Activated CD4-positive, alpha-beta T cell treated with anti-CD3 and anti-CD28 coated beads, Interleukin-2, amount 10 ng/mL, durations not matched to agents 7 days and 5 days (primary cell): ENCODE results near the gene CLDND2. TPM values are rescaled to one million over a fixed set of nuclear protein-coding genes. Genes with fewer than 3 reads are reported as not detected.
A peak's percentile ranks its signal among the peaks of the same experiment; 100 is the strongest.

ENCODE experiments used
- CTCF ChIA-PET: fragments of 350-600 bp; sonication (Branson Sonifier 250); formaldehyde crosslinking; loops from one replicate; lab custom pipeline; 2021; ENCODE audit warnings: antibody characterized with exemption; lab: Charles Lee
- POLR2A ChIA-PET: fragments of 350-600 bp; sonication (Branson Sonifier 250); formaldehyde crosslinking; loops from one replicate; lab custom pipeline; 2021; ENCODE audit warnings: antibody characterized with exemption; lab: Charles Lee
- DNase-seq: peaks from one replicate; pipeline ENCODE4 v3.0.0-alpha.2; 2020
- H3K27ac Mint-ChIP-seq: one replicate; pipeline ENCODE4 v1.8.0; 2021; ENCODE audit warnings: mild to moderate bottlenecking, moderate library complexity, mixed read lengths
- H3K27me3 Mint-ChIP-seq: one replicate; pipeline ENCODE4 v1.8.0; 2021; ENCODE audit warnings: mixed read lengths
- H3K36me3 Mint-ChIP-seq: one replicate; pipeline ENCODE4 v1.8.0; 2021; ENCODE audit warnings: low read depth, mixed read lengths
- H3K4me1 Mint-ChIP-seq: one replicate; pipeline ENCODE4 v1.8.0; 2021; ENCODE audit warnings: mixed read lengths
- H3K4me3 Mint-ChIP-seq: one replicate; pipeline ENCODE4 v1.8.0; 2021; ENCODE audit warnings: mild to moderate bottlenecking, moderate library complexity, mixed read lengths
- H3K9me3 Mint-ChIP-seq: one replicate; pipeline ENCODE4 v1.8.0; 2021; ENCODE audit warnings: mixed read lengths
- total RNA-seq, 2 experiments: library from RNA; stranded (reverse); gene quantifications; one replicate each; pipeline ENCODE4 v1.2.3, GENCODE V29; 2021

Gene CLDND2
- total RNA-seq, 2 experiments from 2014 or later = 3.1 to 3.3 TPM

GRCh38 chr19:51337141-51337860, 31.5 kb downstream of the CLDND2 start:
- CTCF ChIA-PET = interaction anchor here (0.9 kb wide), 1 partner anchor 179 kb away, joined by 3 read pairs; no protein-coding TSS in a partner anchor
- POLR2A ChIA-PET = no interaction called here
- H3K27ac Mint-ChIP-seq = no peak overlapping the region
- no peaks in the 10 kb centered on the region for H3K9me3 Mint-ChIP-seq
- no peak for DNase-seq
- H3K4me3 Mint-ChIP-seq = no peak overlapping the region
- peaks cover 8% of the 10 kb centered on the region for H3K27me3 Mint-ChIP-seq
- peaks cover 17% of the 10 kb centered on the region for H3K4me1 Mint-ChIP-seq
- no peaks in the 10 kb centered on the region for H3K36me3 Mint-ChIP-seq

GRCh38 chr19:51333836-51334460, 34.9 kb downstream of the CLDND2 start:
- Mint-ChIP-seq H3K4me1 (peaks cover 4% of the 10 kb centered on the region), H3K4me3 (no peak overlapping the region), H3K9me3 (peaks cover 2% of the 10 kb centered on the region), H3K36me3 (no peaks in the 10 kb centered on the region), H3K27me3 (peaks cover 6% of the 10 kb centered on the region), H3K27ac (no peak overlapping the region)
- POLR2A ChIA-PET = no interaction called here
- no peak for DNase-seq
- CTCF ChIA-PET = interaction anchor here (0.8 to 1.2 kb wide), 2 partner anchors 74 to 233 kb away, joined by 4 read pairs; no protein-coding TSS in a partner anchor

- peaks cover 14% of the 10 kb centered on the region for H3K27me3 Mint-ChIP-seq
- ChIA-PET CTCF (no interaction called here), POLR2A (no interaction called here)
- H3K4me1 Mint-ChIP-seq = peaks cover 3% of the 10 kb centered on the region
- H3K27ac Mint-ChIP-seq = no peak overlapping the region
- H3K9me3 Mint-ChIP-seq = peaks cover 2% of the 10 kb centered on the region
- no peak overlapping the region for H3K4me3 Mint-ChIP-seq
- H3K36me3 Mint-ChIP-seq = no peaks in the 10 kb centered on the region
- no peak for DNase-seq
Observed at GRCh38 chr19:51331716-51332115, 37.1 kb downstream of the CLDND2 start.

GRCh38 chr19:51331193-51331592, 37.6 kb downstream of the CLDND2 start:
- CTCF ChIA-PET = no interaction called here
- DNase-seq = no peak
- no peaks in the 10 kb centered on the region for H3K36me3 Mint-ChIP-seq
- H3K27me3 Mint-ChIP-seq = peaks cover 17% of the 10 kb centered on the region
- no peak overlapping the region for H3K4me3 Mint-ChIP-seq
- H3K27ac Mint-ChIP-seq = no peak overlapping the region
- POLR2A ChIA-PET = no interaction called here
- H3K4me1 Mint-ChIP-seq = peaks cover 3% of the 10 kb centered on the region
- peaks cover 2% of the 10 kb centered on the region for H3K9me3 Mint-ChIP-seq

GRCh38 chr19:51330366-51330765, 38.4 kb downstream of the CLDND2 start:
- H3K36me3 Mint-ChIP-seq = no peaks in the 10 kb centered on the region
- ChIA-PET CTCF (no interaction called here), POLR2A (no interaction called here)
- H3K9me3 Mint-ChIP-seq = peaks cover 2% of the 10 kb centered on the region
- peaks cover 25% of the 10 kb centered on the region for H3K27me3 Mint-ChIP-seq
- DNase-seq = no peak
- H3K4me1 Mint-ChIP-seq = peaks cover 5% of the 10 kb centered on the region
- no peak overlapping the region for H3K4me3 Mint-ChIP-seq
- no peak overlapping the region for H3K27ac Mint-ChIP-seq

- POLR2A ChIA-PET = no interaction called here
- H3K27ac Mint-ChIP-seq = no peak overlapping the region
- no peak for DNase-seq
- peaks cover 2% of the 10 kb centered on the region for H3K9me3 Mint-ChIP-seq
- no peak overlapping the region for H3K4me3 Mint-ChIP-seq
- no peaks in the 10 kb centered on the region for H3K36me3 Mint-ChIP-seq
- H3K4me1 Mint-ChIP-seq = peaks cover 5% of the 10 kb centered on the region
- CTCF ChIA-PET = interaction anchor here (1.1 kb wide), 1 partner anchor 109 kb away, joined by 3 read pairs; no protein-coding TSS in a partner anchor
- H3K27me3 Mint-ChIP-seq = peaks cover 30% of the 10 kb centered on the region
Observed at GRCh38 chr19:51329411-51329810, 39.4 kb downstream of the CLDND2 start.

- peaks cover 5% of the 10 kb centered on the region for H3K4me1 Mint-ChIP-seq
- no peak overlapping the region for H3K27ac Mint-ChIP-seq
- no peaks in the 10 kb centered on the region for H3K36me3 Mint-ChIP-seq
- H3K9me3 Mint-ChIP-seq = peaks cover 2% of the 10 kb centered on the region
- H3K27me3 Mint-ChIP-seq = peaks cover 38% of the 10 kb centered on the region
- ChIA-PET CTCF (interaction anchor here (0.6 to 1.7 kb wide), 4 partner anchors 12 to 82 kb away, joined by 3 to 5 read pairs (median 4); partner anchors contain the start of gene VSIG10L), POLR2A (no interaction called here)
- peak overlapping the region; percentile 42 for H3K4me3 Mint-ChIP-seq
- DNase-seq = peak; percentile 69
Observed at GRCh38 chr19:51327066-51328001, 41.5 kb downstream of the CLDND2 start.

- peaks cover 38% of the 10 kb centered on the region for H3K27me3 Mint-ChIP-seq
- H3K4me3 Mint-ChIP-seq = no peak overlapping the region
- ChIA-PET POLR2A (no interaction called here), CTCF (interaction anchor here (0.6 kb wide), 1 partner anchor 32 kb away, joined by 3 read pairs; no protein-coding TSS in a partner anchor)
- DNase-seq = no peak
- peaks cover 2% of the 10 kb centered on the region for H3K9me3 Mint-ChIP-seq
- H3K27ac Mint-ChIP-seq = no peak overlapping the region
- no peaks in the 10 kb centered on the region for H3K36me3 Mint-ChIP-seq
- peaks cover 5% of the 10 kb centered on the region for H3K4me1 Mint-ChIP-seq
Observed at GRCh38 chr19:51326216-51327065, 42.4 kb downstream of the CLDND2 start.

GRCh38 chr19:51325161-51325976, 43.4 kb downstream of the CLDND2 start:
- no peaks in the 10 kb centered on the region for H3K36me3 Mint-ChIP-seq
- no peak overlapping the region for H3K27ac Mint-ChIP-seq
- CTCF ChIA-PET = interaction anchor here (0.6 to 1.0 kb wide), 2 partner anchors 33 to 116 kb away, joined by 3 read pairs; no protein-coding TSS in a partner anchor
- no peak overlapping the region for H3K4me3 Mint-ChIP-seq
- H3K27me3 Mint-ChIP-seq = peaks cover 38% of the 10 kb centered on the region
- H3K4me1 Mint-ChIP-seq = peaks cover 5% of the 10 kb centered on the region
- POLR2A ChIA-PET = no interaction called here
- no peaks in the 10 kb centered on the region for H3K9me3 Mint-ChIP-seq
- no peak for DNase-seq

GRCh38 chr19:51324167-51324481, 44.7 kb downstream of the CLDND2 start:
- peaks cover 32% of the 10 kb centered on the region for H3K27me3 Mint-ChIP-seq
- no peaks in the 10 kb centered on the region for H3K36me3 Mint-ChIP-seq
- no peak for DNase-seq
- peaks cover 5% of the 10 kb centered on the region for H3K4me1 Mint-ChIP-seq
- H3K27ac Mint-ChIP-seq = no peak overlapping the region
- no peaks in the 10 kb centered on the region for H3K9me3 Mint-ChIP-seq
- ChIA-PET POLR2A (no interaction called here), CTCF (no interaction called here)
- H3K4me3 Mint-ChIP-seq = no peak overlapping the region

GRCh38 chr19:51323481-51324166, 45.2 kb downstream of the CLDND2 start:
- H3K27ac Mint-ChIP-seq = no peak overlapping the region
- no peaks in the 10 kb centered on the region for H3K9me3 Mint-ChIP-seq
- POLR2A ChIA-PET = no interaction called here
- DNase-seq = no peak
- H3K4me3 Mint-ChIP-seq = no peak overlapping the region
- CTCF ChIA-PET = interaction anchor here (0.7 kb wide), 1 partner anchor 62 kb away, joined by 3 read pairs; no protein-coding TSS in a partner anchor
- H3K4me1 Mint-ChIP-seq = peaks cover 5% of the 10 kb centered on the region
- H3K36me3 Mint-ChIP-seq = no peaks in the 10 kb centered on the region
- peaks cover 32% of the 10 kb centered on the region for H3K27me3 Mint-ChIP-seq
